ENCODE measurements around the gene RPS15A. TPM values are rescaled to one million over a fixed set of nuclear protein-coding genes. Genes with fewer than 3 reads are reported as not detected.
A peak's percentile ranks its signal among the peaks of the same experiment; 100 is the strongest.
"Not testable (repeated sequence)": the region's sequence is repeated elsewhere in the genome, so short reads cannot be mapped to it uniquely, and the experiment has no call there.

RPS15A gene
- total and polyA plus RNA-seq, 2 experiments from 2014 or later = 547 to 1,850 TPM

DNA sequence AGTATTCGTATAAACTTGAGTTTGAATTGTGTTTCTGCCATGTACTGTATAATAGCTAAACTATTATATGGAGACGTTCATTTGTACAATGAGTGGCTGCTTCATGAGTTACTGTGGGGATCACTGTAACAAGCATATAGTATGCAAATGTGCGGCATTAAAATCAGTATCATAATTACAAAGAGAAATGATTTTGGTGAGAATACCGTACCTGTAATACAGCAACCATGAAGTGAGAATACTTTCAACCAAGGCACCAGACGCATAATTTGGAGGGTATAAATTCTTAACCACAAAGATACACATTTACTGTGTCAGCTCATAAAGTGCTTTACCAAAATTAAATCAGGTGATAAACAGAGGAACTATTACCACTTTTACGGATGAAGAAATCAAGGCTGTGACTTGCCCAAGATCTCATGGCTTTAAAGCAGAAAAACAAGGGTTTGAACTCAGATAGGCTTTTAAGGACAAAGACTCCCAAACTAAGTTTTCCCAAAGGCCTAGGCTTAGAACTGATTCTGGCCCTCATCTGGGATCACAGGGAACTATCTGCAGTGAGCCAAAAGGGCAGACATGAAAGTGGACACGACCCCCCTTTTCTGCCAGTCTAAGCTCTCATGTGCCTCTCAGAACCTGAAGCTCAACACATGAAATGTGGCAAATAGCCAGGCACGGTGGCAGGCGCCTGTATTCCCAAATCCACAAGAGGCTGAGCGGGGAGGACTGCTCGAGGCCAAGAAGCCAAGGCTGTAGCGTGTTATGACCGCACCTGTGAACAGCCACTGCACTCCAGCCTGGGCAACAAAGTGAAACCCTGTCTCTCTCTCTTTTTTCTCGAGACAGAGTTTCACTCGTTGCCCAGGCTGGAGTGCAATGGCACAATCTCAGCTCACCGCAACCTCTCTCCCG is 6.4 kb downstream of the RPS15A start:
- peaks cover 44% of the 10 kb centered on the region for H3K36me3 ChIP-seq

DNA sequence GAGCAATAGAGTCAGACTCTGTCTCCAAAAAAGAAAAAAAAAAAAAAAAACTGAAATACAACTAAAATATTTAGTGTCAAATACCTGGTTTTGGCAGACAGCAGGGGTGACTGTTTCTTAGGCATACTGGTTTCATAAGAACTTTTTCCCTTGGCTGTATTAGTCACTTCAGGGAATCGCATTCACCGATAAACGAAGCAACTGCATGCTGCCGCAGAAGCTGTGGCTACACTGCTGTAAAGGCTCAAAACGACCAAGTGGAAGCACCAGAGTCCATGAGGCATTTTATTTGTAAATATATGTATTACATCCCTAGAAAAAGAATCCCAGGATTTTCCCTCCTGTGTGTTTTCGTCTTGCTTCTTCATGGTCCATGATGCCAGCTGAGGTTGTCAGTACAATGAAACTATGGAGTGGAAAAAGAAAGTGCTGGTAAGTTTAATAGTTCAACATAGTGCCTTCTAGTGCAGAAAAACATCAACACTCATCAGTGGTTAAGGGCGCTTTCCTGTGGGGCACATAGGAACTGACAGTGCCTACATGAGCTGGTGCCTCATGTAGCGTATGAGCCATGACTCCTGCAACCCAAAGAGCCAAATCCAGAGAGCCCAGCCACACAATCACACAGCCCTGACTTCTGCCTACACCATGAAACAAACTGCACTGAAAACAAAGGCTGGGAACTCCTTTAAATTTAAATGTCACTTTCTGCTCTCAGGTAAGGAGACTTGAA is 7.3 kb downstream of the RPS15A start:
- Histone ChIP-seq H3K9me3 (ENCODE audit: low read depth) (no peaks in the 10 kb centered on the region), H3K27me3 (no peaks in the 10 kb centered on the region), H3K4me3 (no peak overlapping the region), H3K27ac (peak overlapping the region; percentile 12), H3K36me3 (peaks cover 40% of the 10 kb centered on the region), H3K4me1 (ENCODE audit: low read depth) (peaks cover 13% of the 10 kb centered on the region)
- TF ChIP-seq, protein P1, sequence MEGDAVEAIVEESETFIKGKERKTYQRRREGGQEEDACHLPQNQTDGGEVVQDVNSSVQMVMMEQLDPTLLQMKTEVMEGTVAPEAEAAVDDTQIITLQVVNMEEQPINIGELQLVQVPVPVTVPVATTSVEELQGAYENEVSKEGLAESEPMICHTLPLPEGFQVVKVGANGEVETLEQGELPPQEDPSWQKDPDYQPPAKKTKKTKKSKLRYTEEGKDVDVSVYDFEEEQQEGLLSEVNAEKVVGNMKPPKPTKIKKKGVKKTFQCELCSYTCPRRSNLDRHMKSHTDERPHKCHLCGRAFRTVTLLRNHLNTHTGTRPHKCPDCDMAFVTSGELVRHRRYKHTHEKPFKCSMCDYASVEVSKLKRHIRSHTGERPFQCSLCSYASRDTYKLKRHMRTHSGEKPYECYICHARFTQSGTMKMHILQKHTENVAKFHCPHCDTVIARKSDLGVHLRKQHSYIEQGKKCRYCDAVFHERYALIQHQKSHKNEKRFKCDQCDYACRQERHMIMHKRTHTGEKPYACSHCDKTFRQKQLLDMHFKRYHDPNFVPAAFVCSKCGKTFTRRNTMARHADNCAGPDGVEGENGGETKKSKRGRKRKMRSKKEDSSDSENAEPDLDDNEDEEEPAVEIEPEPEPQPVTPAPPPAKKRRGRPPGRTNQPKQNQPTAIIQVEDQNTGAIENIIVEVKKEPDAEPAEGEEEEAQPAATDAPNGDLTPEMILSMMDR (IDR thresholded peaks at IDR 0.05; ENCODE audit: low read depth, low read length) = no peak
- DNase-seq (ENCODE audit: low read depth in 1 of 2, low spot score in 1 of 2) = no peak

More for the DNA sequence above, 6.4 kb downstream of the RPS15A start:
- TF ChIP-seq, protein P1 (IDR thresholded peaks at IDR 0.05; ENCODE audit: low read depth, low read length) = no peak
- Histone ChIP-seq H3K4me3 (no peak overlapping the region), H3K27ac (peak overlapping the region; percentile 12), H3K9me3 (ENCODE audit: low read depth) (no peaks in the 10 kb centered on the region), H3K27me3 (no peaks in the 10 kb centered on the region), H3K4me1 (ENCODE audit: low read depth) (peaks cover 22% of the 10 kb centered on the region)
- no peak for DNase-seq (ENCODE audit: low read depth in 1 of 2, low spot score in 1 of 2)

DNA sequence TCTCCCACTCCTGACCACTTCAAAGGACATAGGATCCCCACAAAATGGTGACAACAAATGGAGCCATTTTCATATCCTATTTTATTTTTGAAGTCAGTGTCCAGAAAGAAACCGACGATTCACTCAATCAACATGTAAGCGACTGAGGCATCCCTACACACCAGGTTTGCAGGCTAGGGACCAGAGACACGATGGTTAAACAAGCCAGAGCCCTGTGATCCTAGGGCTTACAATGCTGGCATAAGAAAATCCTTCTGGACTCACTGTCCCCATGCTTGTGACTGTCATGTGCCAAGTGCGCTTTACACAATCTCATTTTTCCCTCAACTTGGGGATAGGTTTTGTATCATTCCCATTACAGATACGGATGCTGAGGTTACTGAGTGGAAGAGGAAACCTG is 8.9 kb downstream of the RPS15A start:
- H3K4me3 ChIP-seq; DNase-seq (ENCODE audit: low read depth in 1 of 2, low spot score in 1 of 2); H3K9me3 ChIP-seq (ENCODE audit: low read depth); H3K27me3 ChIP-seq; H3K27ac ChIP-seq; H3K4me1 ChIP-seq (ENCODE audit: low read depth): not testable (repeated sequence)
- peaks cover 28% of the 10 kb centered on the region for H3K36me3 ChIP-seq

DNA sequence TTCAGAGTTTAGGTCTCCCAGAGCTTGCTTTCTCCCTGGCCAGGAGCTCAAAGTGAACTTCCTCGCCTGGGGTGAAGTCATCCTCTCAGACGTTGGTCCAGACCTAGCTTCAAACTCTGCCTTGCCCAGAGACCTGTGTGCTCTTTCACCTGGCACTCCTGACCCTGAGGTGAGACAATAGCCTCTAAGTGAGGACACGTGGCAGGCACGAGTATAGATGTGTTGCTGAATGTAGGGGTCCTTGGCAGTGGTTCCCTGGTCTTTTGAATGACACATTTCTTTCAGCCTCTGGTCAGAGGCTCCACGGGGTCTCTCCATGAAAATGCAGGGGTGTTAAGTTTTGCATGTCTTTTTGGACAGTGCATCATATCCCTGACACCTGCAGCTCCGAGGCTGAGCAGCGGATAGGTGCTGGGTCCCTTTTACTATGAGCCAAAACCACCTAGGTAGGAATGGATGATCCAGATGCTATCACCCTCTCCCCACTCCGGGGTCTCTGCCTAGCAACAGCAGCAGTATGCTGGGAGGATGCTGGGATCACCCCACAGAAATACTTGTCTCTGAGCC is 9.6 kb downstream of the RPS15A start:
- H3K36me3 ChIP-seq = peaks cover 25% of the 10 kb centered on the region
- not testable (repeated sequence) for H3K27me3 ChIP-seq

DNA sequence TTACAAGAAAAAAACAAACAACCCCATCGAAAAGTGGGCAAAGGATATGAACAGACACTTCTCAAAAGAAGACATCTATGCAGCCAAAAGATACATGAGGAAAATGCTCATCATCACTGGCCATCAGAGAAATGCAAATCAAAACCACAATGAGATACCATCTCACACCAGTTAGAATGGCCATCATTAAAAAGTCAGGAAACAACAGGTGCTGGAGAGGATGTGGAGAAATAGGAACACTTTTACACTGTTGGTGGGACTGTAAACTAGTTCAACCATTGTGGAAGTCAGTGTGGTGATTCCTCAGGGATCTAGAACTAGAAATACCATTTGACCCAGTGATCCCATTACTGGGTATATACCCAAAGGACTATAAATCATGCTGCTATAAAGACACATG is 12.5 kb downstream of the RPS15A start:
- not testable (repeated sequence) for H3K36me3 ChIP-seq; DNase-seq (ENCODE audit: low read depth in 1 of 2, low spot score in 1 of 2); H3K27ac ChIP-seq; H3K9me3 ChIP-seq (ENCODE audit: low read depth); H3K4me3 ChIP-seq; H3K27me3 ChIP-seq; H3K4me1 ChIP-seq (ENCODE audit: low read depth)

More for the DNA sequence above, 9.6 kb downstream of the RPS15A start:
- H3K4me3 ChIP-seq; H3K9me3 ChIP-seq (ENCODE audit: low read depth); H3K4me1 ChIP-seq (ENCODE audit: low read depth); H3K27ac ChIP-seq; DNase-seq (ENCODE audit: low read depth in 1 of 2, low spot score in 1 of 2): not testable (repeated sequence)

DNA sequence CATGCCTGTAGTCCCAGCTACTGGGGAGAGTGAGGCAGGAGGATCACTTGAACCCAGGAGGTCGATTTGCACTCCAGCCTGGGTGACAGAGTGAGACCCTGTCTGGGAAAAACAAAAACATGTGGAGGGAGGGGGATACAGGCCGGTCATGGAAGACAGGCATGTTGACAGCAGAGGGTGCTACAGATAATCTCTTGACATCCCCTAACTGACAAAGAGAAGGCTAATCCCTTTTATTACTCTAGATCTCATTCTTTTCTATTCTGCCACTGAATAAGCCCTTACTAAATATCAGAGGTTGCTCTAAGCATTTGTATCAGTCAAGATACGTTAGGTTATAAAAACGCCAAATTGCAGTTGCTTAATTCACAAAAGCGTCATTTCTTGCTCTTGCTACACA is 13.8 kb downstream of the RPS15A start:
- not testable (repeated sequence) for DNase-seq (ENCODE audit: low read depth in 1 of 2, low spot score in 1 of 2); H3K4me1 ChIP-seq (ENCODE audit: low read depth); H3K4me3 ChIP-seq; H3K36me3 ChIP-seq; H3K27ac ChIP-seq; H3K9me3 ChIP-seq (ENCODE audit: low read depth); H3K27me3 ChIP-seq

DNA sequence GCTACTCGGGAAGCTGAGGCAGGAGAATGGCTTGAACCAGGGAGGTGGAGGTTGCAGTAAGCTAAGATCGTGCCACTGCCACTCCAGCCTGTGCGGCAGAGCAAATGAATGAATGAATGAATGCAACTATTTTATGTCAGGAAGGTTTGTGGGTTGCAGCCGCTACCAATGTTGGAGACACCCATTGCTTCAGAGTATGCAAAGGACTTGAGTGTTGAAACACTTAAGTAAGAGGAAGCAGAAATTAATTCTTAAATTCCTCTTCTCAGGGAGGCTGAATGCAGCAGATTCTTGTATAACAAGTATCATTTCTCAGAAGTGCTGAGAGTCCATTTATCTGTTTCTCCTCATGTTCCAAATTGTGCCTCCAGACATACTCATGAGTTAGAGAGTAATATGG is 15.5 kb downstream of the RPS15A start:
- DNase-seq (ENCODE audit: low read depth in 1 of 2, low spot score in 1 of 2) = not testable (repeated sequence)

DNA sequence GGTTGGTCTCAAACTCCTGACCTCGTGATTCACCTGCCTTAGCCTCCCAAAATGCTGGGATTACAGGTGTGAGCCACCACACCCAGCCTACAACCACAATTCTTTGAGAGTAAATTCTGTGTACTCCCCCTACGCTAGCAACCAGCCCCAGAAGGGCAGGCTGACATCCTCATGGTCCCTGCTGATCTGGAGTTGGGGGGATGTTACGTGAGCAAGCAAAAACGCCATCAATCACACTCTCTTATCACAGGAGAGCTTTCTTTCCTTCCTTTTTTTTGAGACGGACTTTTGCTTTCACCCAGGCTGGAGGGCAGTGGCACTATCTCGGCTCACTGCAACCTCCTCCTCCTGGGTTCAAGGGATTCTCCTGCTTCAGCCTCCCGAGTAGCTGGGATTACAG is 18.0 kb downstream of the RPS15A start:
- not testable (repeated sequence) for H3K4me3 ChIP-seq; H3K9me3 ChIP-seq (ENCODE audit: low read depth); H3K27me3 ChIP-seq; H3K4me1 ChIP-seq (ENCODE audit: low read depth); H3K27ac ChIP-seq; H3K36me3 ChIP-seq; DNase-seq (ENCODE audit: low read depth in 1 of 2, low spot score in 1 of 2)

More for the DNA sequence above, 15.5 kb downstream of the RPS15A start:
- not testable (repeated sequence) for H3K4me3 ChIP-seq; H3K27me3 ChIP-seq; H3K36me3 ChIP-seq; H3K9me3 ChIP-seq (ENCODE audit: low read depth); H3K4me1 ChIP-seq (ENCODE audit: low read depth); H3K27ac ChIP-seq

DNA sequence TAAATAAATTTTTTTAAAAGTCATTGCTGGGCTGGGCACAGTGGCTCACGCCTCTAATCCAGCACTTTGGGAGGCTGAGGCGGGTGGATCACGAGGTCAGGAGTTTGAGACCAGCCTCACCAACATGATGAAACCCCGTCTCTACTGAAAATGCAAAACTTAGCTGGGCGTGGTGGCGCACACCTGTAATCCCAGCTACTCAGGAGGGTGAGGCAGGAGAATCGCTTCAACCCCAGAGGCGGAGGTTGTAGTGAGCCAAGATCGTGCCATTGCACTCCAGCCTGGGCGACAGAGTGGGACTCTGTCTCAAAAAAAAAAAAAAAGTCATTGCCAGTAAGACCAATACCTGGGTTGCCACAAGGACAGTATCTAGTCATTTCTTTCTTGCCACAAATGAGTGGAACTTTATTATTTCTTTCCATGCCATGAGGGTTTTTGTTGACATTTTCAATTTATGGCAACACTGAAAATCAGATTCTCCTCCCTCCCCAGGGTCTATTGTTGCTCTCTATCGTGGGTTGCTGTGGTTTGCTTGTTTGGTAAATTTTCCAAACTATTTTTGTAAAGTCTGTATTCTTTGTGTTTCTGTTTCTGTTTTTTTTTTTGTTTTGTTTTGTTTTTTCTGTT is 19.7 kb downstream of the RPS15A start:
- H3K36me3 ChIP-seq; H3K27me3 ChIP-seq; H3K27ac ChIP-seq; H3K4me1 ChIP-seq (ENCODE audit: low read depth); H3K4me3 ChIP-seq; H3K9me3 ChIP-seq (ENCODE audit: low read depth); DNase-seq (ENCODE audit: low read depth in 1 of 2, low spot score in 1 of 2): not testable (repeated sequence)

DNA sequence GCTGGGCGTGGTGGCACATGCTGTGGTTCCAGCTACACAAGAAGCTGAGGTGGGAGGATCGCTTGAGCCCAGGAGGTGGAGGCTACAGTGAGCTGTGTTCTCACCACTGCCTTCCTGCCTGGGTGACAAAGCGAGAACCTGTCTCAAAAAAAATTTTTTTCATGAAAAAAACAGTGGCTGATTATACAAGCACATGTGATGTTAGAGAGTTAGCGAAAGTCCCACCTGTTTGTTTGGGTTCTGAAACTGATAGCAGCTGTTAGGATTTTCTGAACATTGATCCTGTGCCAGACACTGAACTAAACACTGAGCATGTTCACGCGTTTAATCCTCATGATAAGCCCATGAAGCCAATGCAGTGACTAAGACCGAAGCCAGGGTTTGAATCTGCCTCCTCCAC is 22.9 kb downstream of the RPS15A start:
- H3K4me3 ChIP-seq; H3K27me3 ChIP-seq; H3K27ac ChIP-seq; H3K4me1 ChIP-seq (ENCODE audit: low read depth); H3K36me3 ChIP-seq; DNase-seq (ENCODE audit: low read depth in 1 of 2, low spot score in 1 of 2); H3K9me3 ChIP-seq (ENCODE audit: low read depth): not testable (repeated sequence)

DNA sequence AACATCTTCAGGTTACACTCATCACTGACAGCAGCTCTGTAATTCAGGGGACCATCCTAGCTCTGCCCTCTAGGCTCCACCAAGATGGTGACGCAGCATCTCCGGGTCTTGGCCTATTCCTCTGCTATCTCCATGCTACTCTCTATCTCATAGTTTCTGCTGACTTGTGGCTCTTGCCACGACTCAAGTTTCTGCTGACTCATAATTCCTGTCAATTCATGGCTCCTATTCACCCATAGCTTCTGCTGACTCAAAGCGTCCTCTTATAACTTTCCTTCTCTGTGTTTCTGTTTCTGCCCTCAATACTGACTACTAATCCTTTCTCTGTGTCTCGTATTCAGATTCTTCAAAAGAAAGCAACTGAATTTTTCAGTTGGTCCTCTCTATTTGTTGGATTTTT is 27.4 kb downstream of the RPS15A start:
- not testable (repeated sequence) for DNase-seq (ENCODE audit: low read depth in 1 of 2, low spot score in 1 of 2); H3K36me3 ChIP-seq; H3K9me3 ChIP-seq (ENCODE audit: low read depth); H3K27ac ChIP-seq; H3K4me1 ChIP-seq (ENCODE audit: low read depth); H3K27me3 ChIP-seq; H3K4me3 ChIP-seq
